Activated CD4-positive, alpha-beta T cell treated with anti-CD3 and anti-CD28 coated beads, Interleukin-10, Interleukin-2, amounts not matched to agents 100 ng/mL and 50 ng/mL, durations not matched to agents 16 hours and 8 hours (primary cell): Measurements from ENCODE around the gene ASIC2.

Experiments used
- DNase-seq: peaks from one replicate; pipeline ENCODE4 v3.0.0-alpha.2; 2020

ASIC2 gene

DNA sequence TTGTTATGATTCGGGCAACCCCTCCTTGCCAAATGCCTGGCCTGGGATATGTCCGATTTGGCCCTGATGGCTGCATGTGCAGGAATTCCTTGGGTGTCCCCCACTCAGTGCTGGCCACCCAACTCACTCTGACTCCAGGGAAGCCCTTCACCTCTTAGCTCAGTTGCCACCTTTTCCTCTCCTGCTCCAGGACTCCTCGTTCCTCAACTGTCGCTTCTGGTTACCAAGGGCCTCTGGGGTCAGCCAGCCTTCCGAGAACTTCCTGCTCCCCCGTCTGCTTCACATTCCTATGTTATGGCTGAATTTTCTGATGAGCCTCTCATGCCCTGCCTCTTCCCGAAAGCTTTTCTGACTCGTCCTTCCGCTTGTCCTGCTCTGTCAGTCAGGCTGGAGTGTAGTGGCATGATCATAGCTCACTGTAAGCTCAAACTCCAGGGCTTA is 237.9 kb downstream of the ASIC2 start:
- no peak for DNase-seq

- DNase-seq = no peak
Observed at GRCh38 chr17:33054412-33054811, 238.7 kb downstream of the ASIC2 start.

DNA sequence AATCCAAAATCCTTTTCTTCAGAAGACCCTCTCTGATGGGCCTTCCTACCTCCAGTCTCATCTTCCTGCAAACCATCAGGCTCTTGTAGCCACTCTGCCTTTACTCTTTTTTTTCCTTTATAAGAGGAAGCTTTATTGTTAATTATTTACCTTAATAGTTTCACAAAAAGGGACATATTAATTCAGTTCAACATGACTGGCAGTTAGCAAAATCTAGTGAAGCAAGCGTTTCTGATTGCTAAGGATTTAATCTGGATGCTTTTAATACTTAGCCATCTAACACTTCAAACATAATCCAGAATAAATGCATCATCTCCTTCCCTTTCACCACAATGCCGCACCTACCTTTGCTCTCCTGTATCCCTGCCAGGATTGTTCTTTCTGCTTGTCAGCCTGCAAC is 239.4 kb downstream of the ASIC2 start:
- no peak for DNase-seq

DNA sequence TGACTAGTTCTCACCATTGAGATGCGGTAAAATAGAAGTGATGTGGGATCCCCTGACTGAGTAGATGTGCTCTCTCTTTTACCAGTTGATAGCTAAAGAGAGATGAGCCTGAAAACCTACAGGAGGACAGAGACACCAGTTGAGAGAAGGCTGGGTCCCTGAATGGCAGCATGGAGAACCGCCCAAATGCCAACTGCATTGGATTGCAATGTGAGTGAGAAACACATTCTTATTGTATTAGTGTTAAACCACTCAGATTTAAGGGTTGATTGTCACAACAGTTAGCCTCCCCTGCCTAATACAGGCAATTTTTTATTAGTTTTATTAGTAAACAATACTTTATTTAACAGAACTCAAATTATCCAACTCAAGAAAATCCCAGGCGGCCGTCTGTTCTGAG is 240.2 kb downstream of the ASIC2 start:
- DNase-seq = no peak

DNA sequence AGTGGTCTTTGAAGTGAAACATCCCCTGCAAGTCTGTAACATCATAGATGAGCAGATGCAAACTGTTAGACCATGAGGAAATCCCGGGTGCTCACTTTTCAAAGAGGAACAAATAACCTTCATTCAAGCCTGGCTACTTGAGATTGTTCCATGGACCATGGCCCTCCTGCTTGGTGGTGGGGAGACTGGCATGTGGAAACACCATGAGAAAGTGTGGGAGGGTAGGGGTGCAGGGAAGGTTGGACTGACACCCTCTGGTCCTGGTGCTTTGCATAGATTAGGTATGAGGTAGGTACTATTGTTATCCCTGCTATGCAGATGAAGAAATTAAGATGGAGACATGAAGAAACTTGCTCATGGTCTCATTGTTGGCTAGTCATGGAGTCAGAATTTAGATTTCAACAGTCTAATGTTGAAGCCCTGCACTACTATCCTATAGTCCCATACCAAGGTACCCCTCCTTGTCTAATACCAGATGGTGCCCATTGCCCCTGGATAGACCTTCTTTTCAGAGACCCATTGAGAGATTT is 242.4 kb downstream of the ASIC2 start:
- DNase-seq = no peak

DNA sequence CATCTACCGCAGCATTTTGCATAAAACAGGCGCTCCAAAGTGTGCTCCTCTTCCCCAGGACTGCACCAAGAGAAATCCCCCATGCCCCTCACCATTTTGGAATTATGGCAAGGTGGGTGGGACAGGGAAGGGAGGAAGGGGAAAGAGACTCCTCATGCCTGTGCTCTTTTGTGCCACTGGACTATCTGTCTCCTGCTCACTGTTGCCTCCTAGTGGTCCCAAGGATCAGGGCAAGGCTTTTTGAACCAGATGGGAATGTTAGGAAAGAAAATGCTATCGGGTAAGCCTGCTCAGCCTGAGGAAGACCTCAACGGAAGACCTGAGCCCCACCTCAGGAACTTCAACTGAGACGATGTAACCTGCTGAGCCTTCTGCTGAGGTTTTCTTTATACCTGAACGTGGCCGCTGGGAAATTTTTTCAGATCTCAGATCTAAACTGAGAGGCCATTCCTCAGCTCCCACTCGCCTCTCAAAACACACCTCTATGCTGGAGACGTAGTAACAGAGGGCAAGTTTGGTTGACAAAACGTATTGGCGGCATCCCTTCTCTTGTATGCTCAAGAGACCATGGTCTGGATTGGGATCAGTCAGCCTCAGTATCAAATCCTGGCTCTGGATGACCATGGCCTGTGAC is 243.2 kb downstream of the ASIC2 start:
- peak; percentile 26 for DNase-seq

DNA sequence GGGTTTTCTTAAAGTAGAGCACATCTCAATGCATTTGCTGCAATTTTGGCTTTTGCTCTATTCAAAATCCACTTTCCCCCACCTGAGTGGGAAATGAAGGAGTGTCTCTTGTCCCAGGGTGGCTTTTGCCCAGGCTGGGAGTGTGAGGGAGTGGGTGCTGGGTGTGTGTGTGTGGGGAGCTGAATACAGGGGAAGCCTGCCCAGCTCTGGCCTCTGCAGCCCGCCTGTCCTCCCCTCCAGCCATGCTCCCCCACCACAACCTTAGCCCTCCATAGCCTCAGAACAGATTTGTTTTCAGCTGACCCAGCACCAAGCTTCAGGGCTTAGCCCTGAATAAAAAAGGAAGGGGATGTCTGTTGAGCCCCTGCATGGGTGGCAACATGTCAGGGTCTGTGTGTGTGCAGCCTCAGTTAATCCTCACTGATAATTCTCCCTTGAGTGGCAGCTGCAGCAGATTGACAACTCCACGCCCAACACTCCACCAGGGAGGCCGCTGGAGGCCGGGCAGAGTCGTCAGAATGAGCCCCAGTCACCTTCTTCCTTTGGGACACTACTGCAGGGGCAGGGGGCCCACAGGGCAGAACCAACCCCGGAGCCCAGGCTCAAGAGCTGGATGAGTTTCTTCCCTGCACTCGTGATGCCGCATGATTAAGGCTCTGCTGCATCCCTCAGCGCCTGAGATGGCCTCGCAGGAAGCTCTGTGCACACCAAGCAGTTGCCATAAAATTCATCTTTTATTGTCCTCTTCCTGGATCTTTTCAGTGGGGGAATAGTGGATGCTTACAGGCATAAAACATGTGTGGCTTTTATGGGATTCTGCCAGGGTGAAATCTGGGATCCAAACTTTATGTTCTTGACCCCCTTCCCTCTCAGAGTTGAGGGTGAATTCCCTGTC is 246.5 kb downstream of the ASIC2 start:
- no peak for DNase-seq

DNA sequence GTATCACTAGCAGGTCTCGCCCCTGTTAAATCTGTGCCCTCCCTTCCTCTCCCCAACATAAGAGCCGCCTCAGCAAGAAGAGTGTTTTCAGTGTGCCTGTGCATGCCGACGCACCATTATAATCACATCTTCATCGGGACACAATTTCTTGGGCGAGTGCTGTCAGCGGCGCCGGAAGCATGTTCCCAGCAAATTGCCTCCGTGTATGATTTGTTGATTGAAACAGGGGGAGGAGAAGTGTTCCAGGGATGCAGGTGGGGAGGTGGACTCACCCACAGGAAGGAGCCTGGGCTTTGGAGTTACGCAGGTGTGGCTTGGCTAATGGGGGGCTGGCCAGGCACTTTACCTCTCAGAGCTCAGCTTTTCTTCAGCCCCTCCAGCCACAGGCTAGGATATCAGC is 247.9 kb downstream of the ASIC2 start:
- DNase-seq = no peak

- no peak for DNase-seq
Observed at GRCh38 chr17:33044771-33045170, 248.3 kb downstream of the ASIC2 start.

GRCh38 chr17:33040461-33040860 is 252.6 kb downstream of the ASIC2 start:
- DNase-seq = no peak

- no peak for DNase-seq
Observed at GRCh38 chr17:33039874-33040273, 253.2 kb downstream of the ASIC2 start.

GRCh38 chr17:33038740-33039139 is 254.4 kb downstream of the ASIC2 start:
- DNase-seq = peak; percentile 36

DNA sequence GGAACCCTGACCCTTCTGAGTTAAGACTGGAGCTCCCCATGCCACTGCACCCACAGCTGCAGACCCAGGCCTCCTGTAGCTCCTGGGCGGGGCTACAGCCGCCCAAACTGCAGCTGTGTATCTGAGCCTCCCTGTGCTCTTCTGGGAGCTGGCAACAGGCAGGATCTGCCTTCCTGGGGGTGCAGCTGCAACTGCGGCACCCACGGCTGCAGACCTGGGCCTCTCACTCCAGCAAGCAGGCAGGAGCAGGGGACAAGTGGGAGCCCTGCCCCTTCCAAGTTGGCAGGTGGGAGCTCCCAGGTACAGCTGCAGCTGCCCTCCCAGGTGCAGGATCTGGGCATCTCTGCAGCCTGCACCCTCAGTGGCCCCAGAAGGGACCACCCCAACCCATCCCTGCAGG is 259.9 kb downstream of the ASIC2 start:
- no peak for DNase-seq

DNA sequence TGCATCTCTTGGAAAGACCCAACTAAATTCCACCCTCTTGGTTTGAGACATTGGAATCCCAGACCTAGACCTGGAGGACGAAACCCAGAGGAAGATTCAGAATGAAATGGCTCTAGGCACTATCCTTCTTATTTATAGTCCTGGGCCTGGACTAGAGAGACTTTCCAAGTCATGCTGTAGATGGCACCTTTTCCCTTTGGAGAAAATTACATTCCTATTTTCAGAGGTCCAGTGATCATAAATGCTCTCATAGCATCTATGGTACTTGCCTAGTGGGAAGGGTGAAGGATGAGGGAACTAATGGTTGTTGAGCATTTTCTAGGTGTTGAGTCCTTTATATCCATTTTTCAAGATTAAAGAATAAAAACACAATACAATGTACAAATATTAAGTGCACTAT is 264.3 kb downstream of the ASIC2 start:
- DNase-seq = no peak

GRCh38 chr17:33028061-33028460 is 265.0 kb downstream of the ASIC2 start:
- no peak for DNase-seq

DNA sequence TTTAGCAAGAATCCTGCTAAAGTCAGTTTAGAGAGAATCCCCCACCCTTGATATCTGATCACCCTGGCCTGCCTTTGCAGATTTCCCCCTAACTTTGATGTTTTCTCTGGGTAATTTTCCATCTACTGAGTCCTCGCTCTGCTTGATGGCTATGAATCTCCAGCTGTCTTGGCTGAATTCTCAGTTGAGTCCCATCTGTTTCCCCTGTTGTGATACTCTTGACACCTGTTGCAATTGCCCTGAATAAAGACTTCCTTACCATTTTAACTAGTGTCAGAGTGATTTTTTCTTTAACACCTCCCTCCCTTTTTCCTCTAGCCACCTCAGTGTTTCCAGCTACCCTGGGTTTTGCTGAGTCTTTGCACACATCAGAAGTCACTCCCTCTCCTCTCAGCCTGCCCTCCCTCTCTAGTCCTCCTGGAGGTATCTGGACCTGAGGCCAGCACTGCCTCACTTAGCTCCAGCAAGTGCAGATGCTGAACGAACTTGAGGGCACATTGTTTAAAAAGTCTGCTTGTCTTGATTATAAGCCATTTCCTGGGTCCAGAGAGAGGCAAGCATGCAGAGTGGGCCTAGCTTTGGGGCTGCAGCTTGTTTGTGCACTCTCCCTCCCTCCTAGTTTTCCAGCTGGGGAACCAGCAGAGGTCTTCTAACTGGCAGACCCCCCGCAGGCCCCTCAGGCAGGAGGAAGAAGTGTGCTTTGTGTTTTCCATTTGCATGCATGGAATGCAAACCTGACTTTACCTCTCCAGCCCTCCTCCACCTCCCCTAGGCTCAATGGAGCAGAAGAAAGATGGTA is 268.2 kb downstream of the ASIC2 start:
- no peak for DNase-seq

DNA sequence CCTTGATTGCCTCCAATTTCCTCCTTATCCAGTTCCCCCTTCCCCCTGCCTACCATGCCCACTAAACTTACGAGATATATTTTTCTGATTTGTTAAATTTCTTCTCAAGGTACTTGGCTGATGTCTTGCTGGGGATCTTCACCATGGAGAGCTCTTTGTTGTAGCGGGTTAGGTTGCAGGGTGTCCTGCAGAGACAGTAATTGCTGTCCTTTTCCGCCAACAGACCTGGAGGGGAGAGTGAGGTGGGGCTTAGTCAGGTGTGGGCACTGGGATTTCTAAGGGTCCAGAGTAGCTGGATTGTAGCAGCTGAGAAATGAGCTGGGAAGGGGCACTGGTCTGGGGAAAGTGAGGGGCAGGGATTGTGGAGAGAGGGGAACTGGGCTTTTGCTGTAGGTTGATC is 269.3 kb downstream of the ASIC2 start:
- no peak for DNase-seq

DNA sequence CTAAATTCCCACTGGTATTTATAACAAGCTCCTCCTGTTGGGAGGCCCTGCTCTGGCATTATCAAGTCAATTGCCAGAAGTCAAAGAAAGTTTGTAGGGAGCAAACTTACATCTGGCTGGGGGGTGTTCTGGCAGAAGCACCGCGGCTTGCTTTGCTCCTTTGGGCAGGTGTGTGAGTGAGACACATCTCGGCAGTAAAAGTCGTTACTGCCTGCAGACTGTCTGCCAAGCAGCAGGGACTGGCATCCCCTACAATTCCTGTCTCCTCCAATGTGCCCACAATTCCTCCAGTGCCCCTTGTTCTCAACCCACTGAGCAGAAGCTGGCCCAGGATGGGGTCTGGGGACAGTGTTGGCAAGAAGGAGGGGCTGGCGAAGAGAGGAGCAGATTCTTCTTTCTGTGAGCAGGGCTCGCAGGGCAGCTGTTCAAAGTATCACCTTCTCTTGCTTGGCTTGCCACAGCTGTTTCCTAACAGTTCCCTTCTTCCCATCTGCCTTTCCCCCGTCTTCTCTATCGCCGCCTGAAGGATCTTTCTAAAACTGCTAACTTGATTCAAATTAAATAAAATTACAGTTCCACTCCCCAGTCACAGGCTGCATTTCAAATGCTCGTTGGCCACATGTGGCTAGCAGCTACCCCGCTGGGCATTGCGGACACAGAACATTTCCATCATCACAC is 271.2 kb downstream of the ASIC2 start:
- DNase-seq = no peak

- no peak for DNase-seq
Observed at GRCh38 chr17:33019161-33019890, 273.8 kb downstream of the ASIC2 start.

GRCh38 chr17:33017366-33017765 is 275.7 kb downstream of the ASIC2 start:
- no peak for DNase-seq

DNA sequence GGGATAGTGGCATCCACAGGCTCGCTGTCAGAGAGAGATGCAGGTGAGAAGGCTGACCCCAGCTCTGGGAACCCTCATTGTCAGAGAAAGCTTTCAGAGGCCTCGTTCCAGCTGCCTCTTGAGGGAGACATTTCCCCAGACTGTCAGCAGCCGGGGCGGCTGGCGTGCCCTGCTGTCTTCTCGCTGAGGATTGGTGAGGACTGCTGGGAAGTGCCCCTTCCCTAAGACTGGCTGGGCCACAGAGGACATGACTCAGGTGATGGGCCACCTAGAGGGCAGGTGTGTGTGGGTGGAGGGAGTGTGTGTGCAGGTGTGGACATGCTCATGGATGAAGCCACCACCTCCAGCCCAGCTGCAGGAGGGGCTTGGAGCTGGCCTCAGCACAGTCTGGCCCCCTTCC is 276.2 kb downstream of the ASIC2 start:
- DNase-seq = no peak

DNA sequence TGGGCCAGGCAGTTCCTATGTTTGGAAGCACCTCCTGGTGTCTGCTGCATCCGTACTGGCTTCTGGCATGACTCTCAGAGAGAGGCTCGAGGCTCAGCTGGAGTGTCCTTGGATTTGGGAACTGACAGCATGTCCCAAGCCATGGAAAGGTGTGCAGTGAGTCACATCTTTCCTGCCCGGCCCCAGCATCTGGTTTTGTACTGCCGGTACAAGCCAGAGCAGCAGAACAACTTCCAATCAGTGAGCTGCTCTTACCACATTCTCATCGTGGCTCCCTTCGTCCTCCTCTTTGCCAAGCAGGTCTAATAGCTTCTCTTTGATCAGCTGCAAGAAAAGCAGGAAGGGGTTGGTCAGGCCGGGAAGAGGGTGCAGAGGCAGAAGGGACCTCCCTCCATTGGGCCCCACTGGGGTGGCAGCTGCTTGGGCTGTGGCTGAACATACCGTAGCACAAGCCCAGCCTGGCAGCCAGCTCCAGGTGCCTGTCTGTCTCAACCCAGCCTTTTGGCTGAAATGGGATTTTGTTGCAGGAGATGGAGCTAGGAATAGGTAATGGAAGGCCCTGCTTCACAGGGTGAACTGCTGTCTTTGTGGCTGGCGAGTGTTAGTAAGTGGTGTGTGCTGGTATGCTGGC is 277.3 kb downstream of the ASIC2 start:
- no peak for DNase-seq
